Sciatic nerve (tissue), 2 donors: ENCODE data around the gene MFRP. TPM values are rescaled to one million over a fixed set of nuclear protein-coding genes. Genes with fewer than 3 reads are reported as not detected.

Experiments used
- ATAC-seq: fragments of 200-7000 bp; cut with Tn5 transposase; one replicate; pipeline ENCODE4 v1.9.1; 2020; ENCODE audit warnings: mild to moderate bottlenecking, moderate library complexity
- DNase-seq: peaks from one replicate; pipeline ENCODE4 v3.0.0-alpha.2; 2020; ENCODE audit warnings: low spot score
- intact Hi-C: fragments of 100-400 bp; cut with DNase I; formaldehyde crosslinking; loops from one replicate; pipeline ENCODE4 v1.14.2; 2022
- total RNA-seq: library from RNA; stranded (reverse); fragmentation: NEBNext Ultra II Directional; extraction: Animal tissue kit (Norgen Biotek cat#: 25700); gene quantifications from one replicate; pipeline ENCODE4 v1.2.1, GENCODE V29; 2021
- donor health status: DM: no; HTN: no; CAD: no.
- donor health status: DM: no; HTN: no; CAD: no.

The MFRP gene
- total RNA-seq, 1 donor from 2014 or later, result not detected

- ATAC-seq, result peak; percentile 14
- intact Hi-C loops, result no loop called here
- DNase-seq, result no peak
These were observed 15.6 kb upstream of the MFRP start for GRCh38 chr11:119361941-119362725.

- ATAC-seq (peak; percentile 62), DNase-seq (no peak)
- intact Hi-C loops, result no loop called here
These were observed 14.7 kb upstream of the MFRP start for GRCh38 chr11:119361056-119361787.

- intact Hi-C loops, result no loop called here
- DNase-seq (no peak), ATAC-seq (no peak)
These were observed 13.1 kb upstream of the MFRP start for GRCh38 chr11:119359365-119360214.

DNA sequence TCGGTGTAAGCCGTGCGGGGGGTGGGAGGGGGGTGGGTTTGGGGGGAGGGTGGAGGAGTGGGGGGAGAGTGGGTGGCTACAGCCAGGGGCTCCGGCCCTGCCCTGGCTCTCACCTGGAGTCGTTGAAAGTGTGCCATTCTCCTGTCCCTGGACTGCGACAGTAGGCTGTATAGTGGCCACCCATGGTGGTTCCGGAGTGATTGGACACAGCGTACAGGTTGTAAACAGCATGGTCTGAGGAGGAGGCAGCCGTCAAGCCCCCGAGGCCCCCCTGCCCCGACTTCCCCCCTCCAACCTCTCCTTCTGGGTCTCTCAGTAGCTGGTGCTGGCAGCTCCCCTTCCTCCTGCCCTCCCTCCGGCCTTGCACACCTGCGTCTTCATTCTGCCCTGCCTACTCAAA, 10.6 kb upstream of the MFRP start:
- DNase-seq, result no peak
- intact Hi-C loops, result no loop called here
- peak; percentile 14 for ATAC-seq

DNA sequence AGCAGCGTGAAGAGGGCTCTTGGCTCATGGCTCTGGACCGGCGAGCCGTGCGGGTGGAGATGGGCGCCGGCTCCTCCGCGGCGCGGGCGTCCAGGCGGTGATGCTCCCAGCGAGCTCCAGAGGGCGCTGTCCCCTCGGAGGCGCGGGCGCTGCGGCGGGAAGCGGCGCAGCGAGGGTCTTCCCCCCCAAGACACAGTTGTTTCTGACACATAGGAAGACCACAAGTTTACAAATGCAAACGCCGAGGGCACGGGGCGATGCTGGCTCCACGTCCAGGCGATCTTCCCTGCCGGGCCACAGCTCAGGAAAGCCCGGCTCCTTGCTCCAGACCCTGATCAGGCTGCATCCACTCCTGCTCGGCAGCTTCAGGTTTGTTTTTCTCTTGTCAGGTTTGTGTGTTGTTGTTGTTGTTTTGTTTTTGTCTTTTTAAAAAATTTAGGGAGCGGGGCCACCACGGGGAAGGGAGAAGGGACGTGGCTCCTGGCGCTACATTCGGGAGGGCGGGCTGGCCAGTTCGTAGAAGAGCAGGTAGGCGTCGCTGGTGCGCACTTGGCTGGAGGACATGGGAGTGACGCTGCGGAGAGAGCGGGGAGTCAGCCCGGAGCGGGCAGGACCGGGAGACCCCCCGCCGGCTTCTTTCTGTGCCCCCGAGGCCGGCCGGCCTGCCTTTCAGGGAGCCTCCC, 10.0 kb upstream of the MFRP start:
- intact Hi-C loops, result no loop called here
- DNase-seq, result peak; percentile 91
- ATAC-seq, result peak; percentile 91

DNA sequence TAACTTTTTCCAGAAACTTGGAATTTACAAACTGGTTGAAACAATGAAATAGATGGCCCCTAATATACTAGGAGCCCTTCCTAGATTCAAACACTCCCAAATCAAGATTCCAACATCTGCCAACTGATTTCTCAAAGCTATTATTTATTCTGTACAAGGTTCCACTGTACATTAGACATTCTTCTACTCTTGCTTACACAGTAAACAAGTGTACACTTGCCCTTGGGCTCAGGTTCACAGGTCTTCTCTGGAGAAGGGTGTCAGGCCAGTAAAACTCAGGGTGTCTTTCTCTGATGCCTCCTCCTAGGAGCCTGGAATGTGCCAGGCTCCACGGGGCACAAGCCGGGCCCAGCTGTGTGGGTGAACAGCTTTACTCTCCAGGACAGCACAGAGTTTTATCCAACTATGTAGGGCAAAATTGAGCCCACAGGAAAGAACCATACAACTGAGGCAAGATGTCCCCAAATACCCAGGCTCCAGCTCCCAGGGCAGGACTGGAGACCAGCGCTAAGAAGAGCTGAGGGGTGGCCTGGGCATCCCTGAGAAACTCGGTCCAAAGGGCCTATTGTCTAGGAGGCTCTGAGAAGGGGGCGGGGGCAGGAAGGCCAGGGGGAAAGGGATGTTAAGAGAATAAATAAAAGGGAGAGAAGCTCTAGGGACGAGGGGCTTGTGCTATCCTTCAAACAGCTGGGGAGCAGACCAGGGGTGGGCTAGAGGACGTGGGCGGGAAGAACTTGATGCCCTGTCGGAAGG, 8.8 kb upstream of the MFRP start:
- ATAC-seq, result no peak

GRCh38 chr11:119352857-119353260, 6.4 kb upstream of the MFRP start:
- ATAC-seq, result no peak
- no peak for DNase-seq
- intact Hi-C loops, result no loop called here

More for the DNA sequence above, 8.8 kb upstream of the MFRP start:
- intact Hi-C loops, result no loop called here
- no peak for DNase-seq

GRCh38 chr11:119351232-119351631, 4.7 kb upstream of the MFRP start:
- intact Hi-C loops, result no loop called here
- ATAC-seq, result no peak
- DNase-seq, result no peak

DNA sequence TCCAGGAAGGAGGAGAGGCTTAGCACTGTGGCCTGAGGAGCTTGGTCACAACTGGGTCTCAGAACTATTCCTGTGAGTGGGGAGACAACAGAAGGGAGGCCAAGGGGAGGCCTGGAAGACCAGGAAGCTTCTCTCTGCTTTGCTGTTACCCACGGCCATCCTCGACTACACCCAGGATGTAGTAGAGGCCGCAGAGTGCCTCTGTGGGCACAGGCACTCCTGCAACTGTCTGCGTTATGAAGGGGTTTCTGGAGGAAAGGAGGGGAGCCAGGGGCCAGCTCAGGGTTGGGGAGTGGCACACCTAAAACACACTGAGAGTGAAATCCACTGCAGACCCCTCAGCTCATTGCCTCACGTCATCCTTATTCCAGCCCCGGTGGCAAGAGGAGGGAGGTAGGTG, 3.8 kb upstream of the MFRP start:
- no peak for DNase-seq
- ATAC-seq, result no peak
- intact Hi-C loops, result no loop called here

DNA sequence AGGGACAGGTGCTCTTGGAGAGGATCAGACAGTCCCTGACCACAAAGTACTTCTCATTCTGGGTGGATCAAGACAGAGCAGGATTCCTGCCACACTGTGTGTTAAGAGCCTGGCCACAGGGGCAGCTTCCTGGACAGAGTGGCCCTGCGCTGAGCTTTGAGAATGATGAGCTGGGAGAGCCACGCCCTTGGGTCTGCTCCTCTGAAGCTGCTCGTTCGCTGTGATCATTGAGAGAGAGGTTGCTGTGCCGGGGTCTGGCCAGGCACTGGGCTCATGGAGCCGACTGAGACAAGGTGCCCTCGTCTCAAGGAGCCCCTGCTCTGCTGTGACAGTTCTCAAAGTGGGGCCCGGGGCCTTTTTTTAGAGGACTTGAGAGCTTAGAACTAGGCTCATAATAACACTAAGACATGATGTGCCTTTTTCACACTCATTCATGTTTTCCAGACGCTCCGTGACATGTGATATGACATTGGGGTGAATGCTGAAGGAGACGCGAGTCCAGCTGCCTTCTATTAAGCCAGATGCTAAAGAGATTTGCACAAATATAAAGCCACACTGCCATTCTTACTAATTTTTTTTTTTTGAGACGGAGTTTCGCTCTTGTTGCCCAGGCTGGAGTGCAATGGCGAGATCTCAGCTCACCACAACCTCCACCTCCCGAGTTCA, 1.6 kb upstream of the MFRP start:
- no peak for ATAC-seq
- no peak for DNase-seq
- intact Hi-C loops, result no loop called here

GRCh38 chr11:119347242-119347641, 737 bp upstream of the MFRP start:
- intact Hi-C loops, result no loop called here
- ATAC-seq, result no peak
- DNase-seq, result no peak

GRCh38 chr11:119345685-119346084, 820 bp downstream of the MFRP start:
- intact Hi-C loops, result no loop called here
- no peak for ATAC-seq
- DNase-seq, result no peak

GRCh38 chr11:119344291-119345010, 2.1 kb downstream of the MFRP start:
- intact Hi-C loops, result no loop called here
- ATAC-seq, result no peak
- DNase-seq, result no peak

GRCh38 chr11:119343726-119344125, 2.8 kb downstream of the MFRP start:
- DNase-seq, result no peak
- intact Hi-C loops, result no loop called here
- no peak for ATAC-seq

- intact Hi-C loops, result no loop called here
- no peak for DNase-seq
- ATAC-seq, result no peak
These were observed 4.0 kb downstream of the MFRP start for GRCh38 chr11:119342362-119343130.

DNA sequence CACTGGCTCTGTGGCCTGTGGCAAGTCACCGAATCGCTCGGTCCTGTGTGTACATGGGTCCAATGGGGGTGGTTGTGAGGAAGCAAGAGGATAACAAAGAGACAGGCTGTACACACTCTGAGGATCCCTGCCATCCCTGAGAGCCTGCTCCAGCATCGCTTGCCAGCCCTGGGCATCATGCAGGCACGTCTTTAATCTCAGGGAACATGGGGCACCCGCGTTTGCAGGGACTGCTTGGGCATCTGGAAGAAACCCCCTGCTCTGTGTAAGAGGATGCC, 4.5 kb downstream of the MFRP start:
- no peak for ATAC-seq
- intact Hi-C loops, result no loop called here
- no peak for DNase-seq
